Heart left ventricle (tissue), 13 donors: ENCODE measurements around the gene ARHGAP20.

Experiments used
- CTCF ChIP-seq, 12 donors: fragments of 200-600 bp; sonication (generic) in 4 of 12; IDR thresholded peaks; one replicate each; pipeline versions ENCODE4 v1.5.0 to v1.8.0; 2018 to 2022; ENCODE audit warnings: antibody characterized with exemption in 12 of 12, mild to moderate bottlenecking in 5 of 12
- POLR2A ChIP-seq, 2 donors: fragments of 450-650 bp; IDR thresholded peaks; one replicate each; pipeline ENCODE4 v1.6.1; 2017; ENCODE audit warnings: antibody characterized with exemption in 2 of 2, mild to moderate bottlenecking in 2 of 2, moderate library complexity in 2 of 2
- donor health status: ischemic (EF 13 %, LVEDD 7.1; RV severe dilation, severe dysfunction).
- donor health status: DM: no; HTN: yes; CAD: no.
- donor health status: DM: no; HTN: no; CAD: no.
- donor health status: ischemic (EF 25% LVEDD 6.9; RV normal size, moderate dysfunction).
- donor health status: ischemic (EF 25% LVEDD 5.7; RV mildly dilated, moderate dysfunction).
- donor health status: ischemic (EF 35%, LVEDD 5.7; RV mildly dilated, moderate dysfunction).
- donor health status: nonischemic (EF 11% LVEDD 7.7; RV severe dilation, severe dysfunction).
- donor health status: DM: yes; HTN: yes; CAD: no.
- donor health status: PGD.
- donor health status: ischemic (EF 29% LVEDD 5.4; RV normal size, mild dysfunction).
- donor health status: nonischemic (EF 23%, LVEDD 6.1; RV moderate dilation, normal function).

- no peak for TF ChIP-seq POLR2A (IDR thresholded peaks at IDR 0.05)
- TF ChIP-seq CTCF (IDR thresholded peaks at IDR 0.05), result no peak
These were observed 124.3 kb downstream of the ARHGAP20 start for GRCh38 chr11:110587972-110588371.
